Natural killer cell (primary cell): ENCODE measurements around the gene CFAP299. TPM values are rescaled to one million over a fixed set of nuclear protein-coding genes. Genes with fewer than 3 reads are reported as not detected.

ENCODE experiments used
- ATAC-seq, 3 donors: fragments of 150-1000 bp in 2 of 3; fragments of 200-7000 bp in 1 of 3; cut with Tn5 transposase; 1 replicate in 1 of 3; 2 replicates in 2 of 3; pipeline ENCODE4 v1.10.0; 2021; ENCODE audit warnings: mild to moderate bottlenecking in 2 of 3, moderate library complexity in 2 of 3
- DNase-seq, 2 donors: peaks; one replicate each; pipeline versions ENCODE4 v3.0.0 to v3.0.0-alpha.2; 2013 to 2021; ENCODE audit warnings: mixed read lengths in 1 of 2
- H3K27ac ChIP-seq: one replicate; pipeline ENCODE4 v1.5.1; 2013; ENCODE audit warnings: mild to moderate bottlenecking, low read length
- H3K27me3 ChIP-seq: one replicate; pipeline ENCODE4 v1.6.1; 2013; ENCODE audit warnings: low read length; ENCODE audit not compliant: control insufficient read depth, insufficient read depth
- H3K36me3 ChIP-seq: one replicate; pipeline ENCODE4 v1.6.1; 2013; ENCODE audit warnings: low read length; ENCODE audit not compliant: control insufficient read depth, insufficient read depth
- H3K4me1 ChIP-seq: one replicate; pipeline ENCODE4 v1.6.1; 2013; ENCODE audit warnings: low read length; ENCODE audit not compliant: control insufficient read depth, insufficient read depth
- H3K4me3 ChIP-seq: one replicate; pipeline ENCODE4 v1.5.1; 2013; ENCODE audit warnings: low read length
- H3K9me3 ChIP-seq: one replicate; pipeline ENCODE4 v1.6.1; 2013; ENCODE audit warnings: low read length; ENCODE audit not compliant: control insufficient read depth, insufficient read depth
- H3K27ac Mint-ChIP-seq, 2 donors: one replicate each; pipeline ENCODE4 v1.8.0; 2022; ENCODE audit warnings: mild to moderate bottlenecking in 2 of 2, mixed read lengths in 2 of 2, moderate library complexity in 1 of 2
- H3K27me3 Mint-ChIP-seq, 2 donors: one replicate each; pipeline ENCODE4 v1.8.0; 2022; ENCODE audit warnings: low read depth in 2 of 2, mixed read lengths in 2 of 2
- H3K36me3 Mint-ChIP-seq: one replicate; pipeline ENCODE4 v1.8.0; 2022; ENCODE audit warnings: mixed read lengths
- H3K4me1 Mint-ChIP-seq, 2 donors: one replicate each; pipeline ENCODE4 v1.8.0; 2022; ENCODE audit warnings: mixed read lengths in 2 of 2
- H3K4me3 Mint-ChIP-seq: one replicate; pipeline ENCODE4 v1.8.0; 2022; ENCODE audit warnings: mild to moderate bottlenecking, moderate library complexity, mixed read lengths
- H3K9me3 Mint-ChIP-seq, 2 donors: one replicate each; pipeline ENCODE4 v1.8.0; 2022; ENCODE audit warnings: mixed read lengths in 2 of 2
- CTCF ChIP-seq: fragments of 200-600 bp; IDR thresholded peaks from one replicate; pipeline ENCODE4 v1.8.0; 2022; ENCODE audit warnings: antibody characterized with exemption
- WGBS: methylation state at CpG from one replicate; pipeline ENCODE4 v1.1.7; 2013; ENCODE audit warnings: missing lambda C conversion rate; ENCODE audit not compliant: insufficient coverage; 5-methylcytosine and 5-hydroxymethylcytosine counted together
- intact Hi-C: fragments of 100-400 bp; cut with micrococcal nuclease; formaldehyde crosslinking; loops from one replicate; pipeline ENCODE4 v1.14.2; 2022
- total RNA-seq, 4 donors: library from RNA; stranded (reverse); fragments of 120-200 nt in 1 of 4; gene quantifications; one replicate each; pipeline versions ENCODE4 v1.2.3 to v1.2.4, GENCODE V29; 2013 to 2022

The CFAP299 gene
- total RNA-seq, 3 donors from 2014 or later (not counting 1 experiment from before 2014, with no cell fraction given), result not detected

- Mint-ChIP-seq H3K36me3 (no peaks in the 10 kb centered on the region), H3K4me3 (no peak overlapping the region), H3K9me3 (no peaks in the 10 kb centered on the region), H3K27me3 (peaks cover 5 to 9% of the 10 kb centered on the region in 2 donors), H3K27ac (no peak overlapping the region), H3K4me1 (no peaks in the 10 kb centered on the region)
- ATAC-seq (no peak), DNase-seq (no peak)
- 97% methylated on average over 3 of the region's 4 CpGs for WGBS
- TF ChIP-seq CTCF, result no peak
- Histone ChIP-seq H3K36me3 (no peaks in the 10 kb centered on the region), H3K4me3 (no peak overlapping the region), H3K9me3 (no peaks in the 10 kb centered on the region), H3K27me3 (peaks cover 3% of the 10 kb centered on the region), H3K27ac (no peak overlapping the region), H3K4me1 (no peaks in the 10 kb centered on the region)
- intact Hi-C loops, result no loop called here
Observed at GRCh38 chr4:80407246-80407645, 71.7 kb downstream of the CFAP299 start.

- Histone ChIP-seq H3K27ac (no peak overlapping the region), H3K4me3 (no peak overlapping the region), H3K27me3 (peaks cover 3% of the 10 kb centered on the region), H3K4me1 (no peaks in the 10 kb centered on the region), H3K9me3 (no peaks in the 10 kb centered on the region), H3K36me3 (no peaks in the 10 kb centered on the region)
- Mint-ChIP-seq H3K27ac (no peak overlapping the region), H3K9me3 (no peaks in the 10 kb centered on the region), H3K4me1 (no peaks in the 10 kb centered on the region), H3K27me3 (peaks cover 5 to 9% of the 10 kb centered on the region in 2 donors), H3K36me3 (no peaks in the 10 kb centered on the region), H3K4me3 (no peak overlapping the region)
- intact Hi-C loops, result no loop called here
- no peak for DNase-seq
- no peak for TF ChIP-seq CTCF
- no peak for ATAC-seq
- WGBS, result 80% methylated on average over 2 of the region's 2 CpGs
Observed at GRCh38 chr4:80409809-80410208, 74.3 kb downstream of the CFAP299 start.

- H3K4me1 Mint-ChIP-seq, result peaks cover 0 to 9% of the 10 kb centered on the region in 2 donors
- Histone ChIP-seq H3K36me3 (no peaks in the 10 kb centered on the region), H3K27me3 (peaks cover 3% of the 10 kb centered on the region), H3K4me3 (no peak overlapping the region), H3K4me1 (no peaks in the 10 kb centered on the region), H3K27ac (no peak overlapping the region), H3K9me3 (no peaks in the 10 kb centered on the region)
- WGBS, result 83% methylated on average over 2 of the region's 2 CpGs
- no peaks in the 10 kb centered on the region for H3K9me3 Mint-ChIP-seq
- H3K27ac Mint-ChIP-seq, result no peak overlapping the region
- DNase-seq (no peak), ATAC-seq (no peak)
- H3K4me3 Mint-ChIP-seq, result no peak overlapping the region
- no peaks in the 10 kb centered on the region for H3K36me3 Mint-ChIP-seq
- intact Hi-C loops, result no loop called here
- no peak for TF ChIP-seq CTCF
- H3K27me3 Mint-ChIP-seq, result peaks cover 7 to 9% of the 10 kb centered on the region in 2 donors
Observed at GRCh38 chr4:80412322-80412721, 76.8 kb downstream of the CFAP299 start.

- Histone ChIP-seq H3K36me3 (no peaks in the 10 kb centered on the region), H3K9me3 (no peaks in the 10 kb centered on the region), H3K27me3 (peaks cover 3% of the 10 kb centered on the region), H3K27ac (no peak overlapping the region), H3K4me1 (no peaks in the 10 kb centered on the region), H3K4me3 (no peak overlapping the region)
- no peak overlapping the region for H3K4me3 Mint-ChIP-seq
- peaks cover 0 to 10% of the 10 kb centered on the region in 2 donors for H3K4me1 Mint-ChIP-seq
- H3K9me3 Mint-ChIP-seq, result no peaks in the 10 kb centered on the region
- intact Hi-C loops, result no loop called here
- no peak for ATAC-seq
- peaks cover 7 to 9% of the 10 kb centered on the region in 2 donors for H3K27me3 Mint-ChIP-seq
- TF ChIP-seq CTCF, result no peak
- no peaks in the 10 kb centered on the region for H3K36me3 Mint-ChIP-seq
- DNase-seq, result no peak
- no peak overlapping the region for H3K27ac Mint-ChIP-seq
- 54% methylated on average over 2 of the region's 2 CpGs for WGBS
Observed at GRCh38 chr4:80413086-80413485, 77.6 kb downstream of the CFAP299 start.
